Measurements from ENCODE around the gene PLTP. TPM values are rescaled to one million over a fixed set of nuclear protein-coding genes. Genes with fewer than 3 reads are reported as not detected.

Gene PLTP
- total and polyA plus RNA-seq, 2 experiments from 2014 or later, result 108 to 160 TPM

DNA sequence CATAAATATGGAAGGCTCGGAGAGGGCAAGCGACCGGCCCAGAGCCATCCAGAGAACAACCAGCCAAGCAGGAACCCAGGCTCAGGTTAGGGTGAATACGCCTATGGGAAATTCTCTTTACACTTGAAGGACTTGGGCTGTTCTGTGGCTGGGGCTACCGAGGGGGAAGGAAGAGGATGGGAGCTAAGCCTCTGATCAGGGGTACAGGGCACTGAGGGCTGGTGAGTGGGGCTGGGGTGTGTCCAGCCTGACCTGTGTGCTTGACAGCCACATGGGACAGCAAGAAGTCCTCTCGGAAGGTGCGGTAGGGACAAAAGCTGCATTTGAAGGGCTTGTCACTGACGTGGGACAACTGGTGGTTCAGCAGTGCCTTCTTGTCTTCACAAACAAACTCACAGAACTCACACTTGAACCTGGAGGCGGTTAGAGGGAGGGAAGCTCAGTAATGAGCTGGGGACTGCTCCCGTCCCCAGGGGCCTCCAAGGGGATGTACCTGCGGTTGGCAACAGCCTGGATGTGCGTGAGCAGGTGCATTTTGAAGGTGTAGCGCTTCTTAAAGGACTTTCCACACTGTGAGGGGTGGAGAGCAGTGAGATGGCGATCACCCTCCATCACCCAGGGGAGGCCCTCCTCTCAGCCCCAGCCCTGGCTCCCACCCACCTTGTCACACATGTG, 48.1 kb upstream of the PLTP start (continued):
- TF ChIP-seq ZNF462 (CRISPR knock-in tag; IDR thresholded peaks at IDR 0.05), result no peak
- no peak for TF ChIP-seq JUNB (IDR thresholded peaks at IDR 0.05; ENCODE audit: unreplicated experiment)
- TF ChIP-seq EZH2phosphoT487 (IDR thresholded peaks at IDR 0.05; ENCODE audit: unreplicated experiment), result no peak

DNA sequence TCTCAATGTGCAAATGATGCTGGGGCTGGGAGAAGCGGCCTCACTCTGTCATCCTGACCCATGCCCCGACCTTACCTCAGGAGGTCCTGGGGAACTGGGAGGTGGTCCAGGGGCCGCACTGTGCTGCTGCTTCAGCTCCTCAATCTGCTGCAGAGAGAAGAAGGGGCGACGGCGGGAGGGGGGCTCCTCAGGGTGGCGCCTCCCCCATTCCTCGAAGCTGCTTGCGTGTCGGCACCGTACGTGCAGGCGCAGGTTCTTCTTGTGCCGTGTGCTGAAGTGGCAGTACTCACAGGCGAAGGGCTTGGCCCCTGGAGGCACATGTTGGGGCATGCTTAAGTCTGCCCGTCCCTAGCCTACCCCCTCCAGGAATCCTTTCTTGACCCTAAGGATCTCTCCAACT, 47.2 kb upstream of the PLTP start:
- Histone ChIP-seq H3F3A (replicated peaks; ENCODE audit: low read depth) (no peaks in the 10 kb centered on the region), H3K4me2 (no peak overlapping the region), H3K27ac (ENCODE audit: low read depth) (no peak overlapping the region), H3K4me3 (no peak overlapping the region), H2AFZ (no peak overlapping the region), H3K27me3 (ENCODE audit: insufficient read depth) (no peaks in the 10 kb centered on the region), H3K4me1 (ENCODE audit: insufficient read depth) (no peaks in the 10 kb centered on the region), H3K9me2 (ENCODE audit: insufficient read depth) (no peaks in the 10 kb centered on the region), H4K20me1 (replicated peaks; ENCODE audit: insufficient read depth) (no peaks in the 10 kb centered on the region), H3K79me2 (replicated peaks; ENCODE audit: insufficient read depth) (no peaks in the 10 kb centered on the region), H3K36me3 (ENCODE audit: insufficient read depth) (no peaks in the 10 kb centered on the region; the same call in 1 of the 2 replicates)
- DNase-seq (ENCODE audit: low spot score), result no peak
- no peak for ATAC-seq
- Mint-ChIP-seq H3K4me1 (0 out of 3 replicates have a peak, but pooled peaks cover 2% of the 10 kb centered on the region), H3K27ac (no peak overlapping the region), H3K27me3 (ENCODE audit: insufficient read depth, low read depth, poor library complexity) (peaks cover 9% of the 10 kb centered on the region), H3K36me3 (ENCODE audit: low read depth) (peaks cover 36% of the 10 kb centered on the region), H3K4me3 (no peak overlapping the region), H3K9me3 (no peaks in the 10 kb centered on the region)
- TF ChIP-seq ZNF462 (CRISPR knock-in tag; IDR thresholded peaks at IDR 0.05), result no peak
- TF ChIP-seq ZNF331 (CRISPR knock-in tag; IDR thresholded peaks at IDR 0.05; ENCODE audit: low read depth), result no peak
